Measurements from ENCODE around the gene BLCAP. TPM values are rescaled to one million over a fixed set of nuclear protein-coding genes. Genes with fewer than 3 reads are reported as not detected.
A peak's percentile ranks its signal among the peaks of the same experiment; 100 is the strongest.

BLCAP gene
- total and polyA plus RNA-seq, 2 of the 4 experiments (the other 2 are of a cell fraction), result 17.7 to 67.3 TPM

GRCh38 chr20:37543828-37544227 lies 16.2 kb upstream of the BLCAP start:
- Histone ChIP-seq H3K36me3 (ENCODE audit: control insufficient read depth, insufficient read depth, low read length) (no peaks in the 10 kb centered on the region), H2AFZ (replicated peaks; ENCODE audit: low read length, poor library complexity) (no peak overlapping the region), H3K14ac (replicated peaks; ENCODE audit: low read depth, low read length) (no peak overlapping the region), H4K5ac (ENCODE audit: low read depth, low read length) (no peak overlapping the region), H3K79me1 (ENCODE audit: low read depth in 1 of 2, low read length in 2 of 2) (no peaks in the 10 kb centered on the region), H3K4me2 (ENCODE audit: low read depth, low read length) (no peak overlapping the region), H3K56ac (ENCODE audit: extremely low read depth, insufficient read depth, low read length) (no peak overlapping the region), H4K20me1 (ENCODE audit: insufficient read depth, low read length) (no peaks in the 10 kb centered on the region), H3K9ac (ENCODE audit: low read depth, low read length) (no peak overlapping the region), H2AK9ac (replicated peaks; ENCODE audit: low read depth, low read length, poor library complexity) (no peak overlapping the region), H3K27me3 (ENCODE audit: control insufficient read depth, insufficient read depth, low read length) (peaks cover 4% of the 10 kb centered on the region), H2AK5ac (ENCODE audit: low read depth, low read length) (no peak overlapping the region), H2BK120ac (ENCODE audit: low read depth, low read length) (no peak overlapping the region), H3K27ac (ENCODE audit: insufficient read depth, low read length) (no peak overlapping the region), H2BK15ac (ENCODE audit: low read depth, low read length) (no peak overlapping the region), H3K4me3 (ENCODE audit: insufficient read depth, low read depth, low read length) (no peak overlapping the region), H3K4me1 (ENCODE audit: control insufficient read depth, insufficient read depth, low read length) (no peaks in the 10 kb centered on the region), H4K91ac (ENCODE audit: insufficient read depth, low read depth, low read length) (no peak overlapping the region), H3K18ac (ENCODE audit: low read depth, low read length) (no peak overlapping the region), H3K4ac (ENCODE audit: low read depth, low read length) (no peak overlapping the region), H3K9me1 (ENCODE audit: insufficient read depth, low read length) (no peaks in the 10 kb centered on the region), H2BK20ac (ENCODE audit: low read depth, low read length) (no peak overlapping the region), H2BK5ac (ENCODE audit: low read depth, low read length, poor library complexity, severe bottlenecking) (no peak overlapping the region), H4K8ac (ENCODE audit: low read depth in 2 of 2, low read length in 2 of 2) (no peak overlapping the region), H3K9me3 (ENCODE audit: control insufficient read depth, insufficient read depth, low read length) (no peaks in the 10 kb centered on the region), H3K23ac (ENCODE audit: low read depth, low read length) (no peak overlapping the region)
- intact Hi-C loops (cut with micrococcal nuclease), result no loop called here
- 33% methylated on average over 1 of the region's 3 CpGs; no CpG with 5 or more reads in 1 of the 2 experiments for WGBS, 2 experiments (ENCODE audit: extremely low coverage in 2 of 2, insufficient read length in 1 of 2)
- dilution Hi-C loops (cut with HindIII; ENCODE audit: low sequenced_read_pairs, unreplicated experiment), result no loop called here
- DNase-seq (peak; percentile 54), ATAC-seq (ENCODE audit: low read depth) (peak; percentile 91)
- no TSS peak for BruUV-seq (replicated peaks)
- CTCF ChIA-PET, result interaction anchor here (0.7 kb wide), 2 partner anchors 137 to 249 kb away, joined by 3 read pairs; no protein-coding TSS in a partner anchor
- POLR2A ChIA-PET (ENCODE audit: unreplicated experiment), result no interaction called here
- in situ Hi-C loops (cut with MboI; ENCODE audit: low sequenced_read_pairs), result no loop called here
- TF ChIP-seq SMC3 (IDR thresholded peaks at IDR 0.05; ENCODE audit: low read depth, low read length) (peak; percentile 44; the same call in 1 of the 2 replicates), ELK1 (IDR thresholded peaks at IDR 0.05; ENCODE audit: borderline replicate concordance, low read depth, low read length) (no peak), USF2 (IDR thresholded peaks at IDR 0.05; ENCODE audit: low read depth, low read length) (no peak), MAZ (IDR thresholded peaks at IDR 0.05; ENCODE audit: borderline replicate concordance, low read depth, low read length) (no peak), BHLHE40 (IDR thresholded peaks at IDR 0.05; ENCODE audit: low read depth, low read length) (no peak), CTCF (conservative IDR thresholded peaks at IDR 0.05; ENCODE audit: low read depth, low read length) (peak; percentile 53), RFX5 (IDR thresholded peaks at IDR 0.05; ENCODE audit: low read depth, low read length) (no peak), CHD1 (IDR thresholded peaks at IDR 0.05; ENCODE audit: low read depth, low read length) (no peak), FOS (IDR thresholded peaks at IDR 0.05; ENCODE audit: low read depth, low read length) (no peak), CEBPB (IDR thresholded peaks at IDR 0.05; ENCODE audit: low read depth, low read length) (peak; percentile 74), RCOR1 (IDR thresholded peaks at IDR 0.05; ENCODE audit: insufficient replicate concordance, low read length) (no peak), MXI1 (IDR thresholded peaks at IDR 0.05; ENCODE audit: borderline replicate concordance, low read depth, low read length) (no peak), NFE2L2 (IDR thresholded peaks at IDR 0.05; ENCODE audit: low read depth, low read length) (no peak), RAD21 (IDR thresholded peaks at IDR 0.05; ENCODE audit: low read length) (peak; percentile 36; the same call in 1 of the 2 replicates), POLR2A (IDR thresholded peaks at IDR 0.05; ENCODE audit: low read depth, low read length) (no peak), MAFK (IDR thresholded peaks at IDR 0.05; ENCODE audit: low read depth, low read length) (no peak)
